Activated CD4-positive, alpha-beta T cell treated with anti-CD3 and anti-CD28 coated beads for 48 hours (primary cell): ENCODE results near the gene CAVIN1.
"Not testable (repeated sequence)": the region's sequence is repeated elsewhere in the genome, so short reads cannot be mapped to it uniquely, and the experiment has no call there.

Experiments used
- DNase-seq: peaks from one replicate; pipeline ENCODE4 v3.0.0-alpha.2; 2020

The CAVIN1 gene

DNA sequence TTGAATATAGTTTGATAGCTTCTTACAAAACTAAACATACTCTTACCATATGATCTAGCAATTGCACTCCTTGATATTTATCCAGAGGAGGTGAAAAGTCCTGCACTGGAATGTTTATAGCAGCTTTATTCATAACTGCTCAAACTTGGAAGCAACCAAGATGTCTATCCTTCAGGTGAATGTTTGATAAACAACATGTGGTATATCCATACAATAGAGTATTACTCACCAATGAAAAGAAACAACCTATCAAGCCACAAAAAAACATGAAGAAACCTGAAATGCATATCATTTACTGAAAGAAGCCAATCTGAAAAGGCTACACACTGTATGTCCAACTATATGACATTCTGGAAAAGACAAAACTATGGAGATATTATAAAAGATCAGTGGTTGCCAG is 50.9 kb downstream of the CAVIN1 start:
- DNase-seq: no peak

- not testable (repeated sequence) for DNase-seq
Observed at GRCh38 chr17:42368797-42369561, 54.1 kb downstream of the CAVIN1 start.

DNA sequence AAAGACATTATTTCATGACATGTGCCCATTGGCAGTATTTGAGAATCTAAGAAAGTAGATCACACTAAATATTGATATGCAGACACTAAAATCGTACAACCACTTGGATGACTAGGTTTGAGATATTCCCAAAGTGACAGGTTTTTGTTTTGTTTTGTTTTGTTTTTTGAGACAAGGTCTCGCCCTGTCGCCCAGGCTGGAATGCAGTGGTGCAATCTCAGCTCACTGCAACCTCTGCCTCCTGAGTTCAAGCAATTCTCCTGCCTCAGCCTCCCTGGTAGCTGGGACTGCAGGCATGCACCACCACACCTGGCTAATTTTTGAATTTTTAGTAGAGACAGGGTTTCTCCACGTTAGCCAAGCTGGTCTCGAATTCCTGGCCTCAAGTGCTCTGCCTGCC is 54.7 kb downstream of the CAVIN1 start:
- DNase-seq: not testable (repeated sequence)

GRCh38 chr17:42366176-42367023 is 56.7 kb downstream of the CAVIN1 start:
- not testable (repeated sequence) for DNase-seq

DNA sequence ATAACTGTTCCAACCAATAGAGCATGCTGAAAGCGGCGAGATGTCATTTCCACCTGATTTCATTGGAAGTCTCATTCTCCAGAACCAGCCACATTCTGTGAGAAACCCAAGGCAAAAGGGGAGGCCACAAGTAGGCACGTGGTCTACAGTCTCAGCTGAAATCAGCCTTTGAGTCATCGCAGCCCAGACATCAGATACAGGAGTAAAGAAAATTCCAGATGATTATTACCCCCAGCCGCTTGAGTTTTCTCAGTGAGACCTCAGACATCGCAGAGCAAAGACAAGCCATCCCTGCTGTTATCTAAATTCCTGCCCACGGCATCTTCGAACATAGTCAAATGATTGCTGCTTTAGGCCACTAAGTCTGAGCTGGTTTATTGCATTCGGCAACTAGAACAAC is 57.9 kb downstream of the CAVIN1 start:
- peak; percentile 48 for DNase-seq

GRCh38 chr17:42363767-42364585 is 59.1 kb downstream of the CAVIN1 start:
- peak; percentile 40 for DNase-seq

- no peak for DNase-seq
Observed at GRCh38 chr17:42363231-42363630, 59.8 kb downstream of the CAVIN1 start.

DNA sequence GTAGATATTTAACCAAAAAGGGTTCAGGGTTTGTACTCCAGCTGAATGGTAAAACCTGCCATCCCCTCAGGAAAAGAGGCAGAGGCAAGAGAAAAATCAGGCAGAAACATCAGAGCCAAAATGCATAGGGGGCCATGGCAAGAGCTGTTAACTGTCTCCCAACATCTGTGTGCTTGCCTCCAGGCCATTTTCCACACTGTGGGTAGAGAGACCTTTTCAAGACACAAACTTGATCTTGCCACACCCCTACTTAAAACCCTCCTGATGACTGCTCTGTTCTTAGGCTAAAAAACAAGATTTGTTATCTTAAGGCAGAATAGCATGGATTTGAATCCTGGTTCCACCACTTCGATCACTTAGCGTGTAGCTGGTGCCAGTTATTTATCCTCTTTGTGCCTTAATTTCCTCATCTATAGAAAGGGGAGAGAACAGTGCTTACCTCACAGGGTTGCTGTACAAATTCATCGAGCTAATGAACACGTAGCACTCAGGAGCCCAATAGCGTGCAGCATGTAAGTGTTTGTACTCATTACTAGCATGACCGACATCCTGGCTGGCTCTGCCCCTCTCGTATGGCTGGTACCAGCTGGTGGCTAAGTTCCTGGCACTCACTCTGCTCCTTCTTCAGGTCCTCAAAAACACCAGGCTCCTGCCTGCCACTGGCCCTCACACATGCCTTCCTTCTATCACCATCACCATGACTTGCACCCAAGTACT is 60.7 kb downstream of the CAVIN1 start:
- no peak for DNase-seq

DNA sequence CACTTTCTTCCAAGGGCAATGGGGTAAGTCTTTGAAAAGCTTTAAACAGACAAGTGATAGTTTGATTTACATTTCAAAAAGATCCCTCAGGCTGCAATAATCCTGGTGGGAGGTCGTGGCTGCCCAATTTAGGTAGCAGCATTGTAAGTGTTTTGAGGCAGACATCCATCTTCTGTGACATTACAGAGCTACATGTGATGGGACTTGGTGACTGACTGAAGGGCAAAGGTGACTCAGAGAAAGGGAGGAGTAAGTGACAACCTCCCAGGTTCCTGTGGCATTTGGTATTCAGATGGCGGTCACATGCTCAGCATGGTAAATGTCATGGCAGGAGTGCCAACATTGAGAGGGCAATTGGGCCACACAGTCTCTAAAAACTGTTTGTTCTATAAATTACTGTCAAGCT is 61.3 kb downstream of the CAVIN1 start:
- peak; percentile 62 for DNase-seq

- DNase-seq: not testable (repeated sequence)
Observed at GRCh38 chr17:42360388-42360787, 62.7 kb downstream of the CAVIN1 start.

- no peak for DNase-seq
Observed at GRCh38 chr17:42359133-42359532, 63.9 kb downstream of the CAVIN1 start.

- no peak for DNase-seq
Observed at GRCh38 chr17:42358434-42358833, 64.6 kb downstream of the CAVIN1 start.

GRCh38 chr17:42354956-42355843 is 67.9 kb downstream of the CAVIN1 start:
- no peak for DNase-seq
